ENCODE results near the gene DNAJA3. TPM values are rescaled to one million over a fixed set of nuclear protein-coding genes. Genes with fewer than 3 reads are reported as not detected.

DNAJA3 gene
- total and polyA plus RNA-seq, 9 of the 15 experiments (the other 6 are each of a cell fraction or from before 2014, with no cell fraction given) = 8.1 to 105 (median 79.0) TPM

DNA sequence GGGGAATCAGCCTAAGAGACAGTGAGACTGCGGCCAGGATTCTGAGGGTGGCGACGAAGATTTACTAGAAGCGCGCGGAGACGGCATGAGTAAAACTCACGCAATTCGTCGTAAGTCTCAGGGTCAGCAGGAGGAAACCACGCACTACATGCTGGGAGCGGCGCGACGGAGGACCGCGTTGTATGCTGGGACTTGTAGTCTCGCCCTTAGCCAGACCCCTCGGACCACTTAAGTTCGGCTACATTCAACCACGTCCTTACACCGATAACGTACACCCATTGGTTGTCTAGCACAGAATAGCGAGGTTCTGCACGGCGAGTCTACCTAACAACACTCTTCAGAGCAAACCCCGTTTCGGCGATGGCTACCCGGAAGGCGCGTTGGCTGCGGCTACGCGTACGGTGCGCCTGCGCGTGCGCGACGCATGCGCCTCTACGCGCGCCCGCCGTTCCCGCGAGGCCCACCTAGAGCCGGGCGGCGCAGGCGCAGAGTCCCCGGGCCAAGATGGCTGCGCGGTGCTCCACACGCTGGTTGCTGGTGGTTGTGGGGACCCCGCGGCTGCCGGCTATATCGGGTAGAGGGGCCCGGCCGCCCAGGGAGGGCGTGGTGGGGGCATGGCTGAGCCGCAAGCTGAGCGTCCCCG is at the start of gene DNAJA3 (continued):
- TF ChIP-seq MAFG (tag; conservative IDR thresholded peaks at IDR 0.05) (no peak), CEBPG (CRISPR knock-in tag; IDR thresholded peaks at IDR 0.05) (peak; percentile 99), CEBPG (tag; conservative IDR thresholded peaks at IDR 0.05 in 1 of 2, IDR thresholded peaks at IDR 0.05 in 1 of 2) (peak; percentile 75 to 89), POLR2H (tag; IDR thresholded peaks at IDR 0.05; ENCODE audit: low read depth) (peak; percentile 96), NFE2L1 (tag; IDR thresholded peaks at IDR 0.05; ENCODE audit: borderline replicate concordance, low read depth) (no peak), ZNF212 (CRISPR knock-in tag; IDR thresholded peaks at IDR 0.05) (no peak), SLC30A9 (CRISPR knock-in tag; IDR thresholded peaks at IDR 0.05) (no peak), MTA3 (IDR thresholded peaks at IDR 0.05; ENCODE audit: borderline replicate concordance) (0 out of 2 replicates have a peak, but pooled peaks have one; percentile 22)
- TF ChIP-seq, protein P1, sequence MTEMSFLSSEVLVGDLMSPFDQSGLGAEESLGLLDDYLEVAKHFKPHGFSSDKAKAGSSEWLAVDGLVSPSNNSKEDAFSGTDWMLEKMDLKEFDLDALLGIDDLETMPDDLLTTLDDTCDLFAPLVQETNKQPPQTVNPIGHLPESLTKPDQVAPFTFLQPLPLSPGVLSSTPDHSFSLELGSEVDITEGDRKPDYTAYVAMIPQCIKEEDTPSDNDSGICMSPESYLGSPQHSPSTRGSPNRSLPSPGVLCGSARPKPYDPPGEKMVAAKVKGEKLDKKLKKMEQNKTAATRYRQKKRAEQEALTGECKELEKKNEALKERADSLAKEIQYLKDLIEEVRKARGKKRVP (CRISPR knock-in tag; IDR thresholded peaks at IDR 0.05) = peak; percentile 96
- TF ChIP-seq, protein P2, sequence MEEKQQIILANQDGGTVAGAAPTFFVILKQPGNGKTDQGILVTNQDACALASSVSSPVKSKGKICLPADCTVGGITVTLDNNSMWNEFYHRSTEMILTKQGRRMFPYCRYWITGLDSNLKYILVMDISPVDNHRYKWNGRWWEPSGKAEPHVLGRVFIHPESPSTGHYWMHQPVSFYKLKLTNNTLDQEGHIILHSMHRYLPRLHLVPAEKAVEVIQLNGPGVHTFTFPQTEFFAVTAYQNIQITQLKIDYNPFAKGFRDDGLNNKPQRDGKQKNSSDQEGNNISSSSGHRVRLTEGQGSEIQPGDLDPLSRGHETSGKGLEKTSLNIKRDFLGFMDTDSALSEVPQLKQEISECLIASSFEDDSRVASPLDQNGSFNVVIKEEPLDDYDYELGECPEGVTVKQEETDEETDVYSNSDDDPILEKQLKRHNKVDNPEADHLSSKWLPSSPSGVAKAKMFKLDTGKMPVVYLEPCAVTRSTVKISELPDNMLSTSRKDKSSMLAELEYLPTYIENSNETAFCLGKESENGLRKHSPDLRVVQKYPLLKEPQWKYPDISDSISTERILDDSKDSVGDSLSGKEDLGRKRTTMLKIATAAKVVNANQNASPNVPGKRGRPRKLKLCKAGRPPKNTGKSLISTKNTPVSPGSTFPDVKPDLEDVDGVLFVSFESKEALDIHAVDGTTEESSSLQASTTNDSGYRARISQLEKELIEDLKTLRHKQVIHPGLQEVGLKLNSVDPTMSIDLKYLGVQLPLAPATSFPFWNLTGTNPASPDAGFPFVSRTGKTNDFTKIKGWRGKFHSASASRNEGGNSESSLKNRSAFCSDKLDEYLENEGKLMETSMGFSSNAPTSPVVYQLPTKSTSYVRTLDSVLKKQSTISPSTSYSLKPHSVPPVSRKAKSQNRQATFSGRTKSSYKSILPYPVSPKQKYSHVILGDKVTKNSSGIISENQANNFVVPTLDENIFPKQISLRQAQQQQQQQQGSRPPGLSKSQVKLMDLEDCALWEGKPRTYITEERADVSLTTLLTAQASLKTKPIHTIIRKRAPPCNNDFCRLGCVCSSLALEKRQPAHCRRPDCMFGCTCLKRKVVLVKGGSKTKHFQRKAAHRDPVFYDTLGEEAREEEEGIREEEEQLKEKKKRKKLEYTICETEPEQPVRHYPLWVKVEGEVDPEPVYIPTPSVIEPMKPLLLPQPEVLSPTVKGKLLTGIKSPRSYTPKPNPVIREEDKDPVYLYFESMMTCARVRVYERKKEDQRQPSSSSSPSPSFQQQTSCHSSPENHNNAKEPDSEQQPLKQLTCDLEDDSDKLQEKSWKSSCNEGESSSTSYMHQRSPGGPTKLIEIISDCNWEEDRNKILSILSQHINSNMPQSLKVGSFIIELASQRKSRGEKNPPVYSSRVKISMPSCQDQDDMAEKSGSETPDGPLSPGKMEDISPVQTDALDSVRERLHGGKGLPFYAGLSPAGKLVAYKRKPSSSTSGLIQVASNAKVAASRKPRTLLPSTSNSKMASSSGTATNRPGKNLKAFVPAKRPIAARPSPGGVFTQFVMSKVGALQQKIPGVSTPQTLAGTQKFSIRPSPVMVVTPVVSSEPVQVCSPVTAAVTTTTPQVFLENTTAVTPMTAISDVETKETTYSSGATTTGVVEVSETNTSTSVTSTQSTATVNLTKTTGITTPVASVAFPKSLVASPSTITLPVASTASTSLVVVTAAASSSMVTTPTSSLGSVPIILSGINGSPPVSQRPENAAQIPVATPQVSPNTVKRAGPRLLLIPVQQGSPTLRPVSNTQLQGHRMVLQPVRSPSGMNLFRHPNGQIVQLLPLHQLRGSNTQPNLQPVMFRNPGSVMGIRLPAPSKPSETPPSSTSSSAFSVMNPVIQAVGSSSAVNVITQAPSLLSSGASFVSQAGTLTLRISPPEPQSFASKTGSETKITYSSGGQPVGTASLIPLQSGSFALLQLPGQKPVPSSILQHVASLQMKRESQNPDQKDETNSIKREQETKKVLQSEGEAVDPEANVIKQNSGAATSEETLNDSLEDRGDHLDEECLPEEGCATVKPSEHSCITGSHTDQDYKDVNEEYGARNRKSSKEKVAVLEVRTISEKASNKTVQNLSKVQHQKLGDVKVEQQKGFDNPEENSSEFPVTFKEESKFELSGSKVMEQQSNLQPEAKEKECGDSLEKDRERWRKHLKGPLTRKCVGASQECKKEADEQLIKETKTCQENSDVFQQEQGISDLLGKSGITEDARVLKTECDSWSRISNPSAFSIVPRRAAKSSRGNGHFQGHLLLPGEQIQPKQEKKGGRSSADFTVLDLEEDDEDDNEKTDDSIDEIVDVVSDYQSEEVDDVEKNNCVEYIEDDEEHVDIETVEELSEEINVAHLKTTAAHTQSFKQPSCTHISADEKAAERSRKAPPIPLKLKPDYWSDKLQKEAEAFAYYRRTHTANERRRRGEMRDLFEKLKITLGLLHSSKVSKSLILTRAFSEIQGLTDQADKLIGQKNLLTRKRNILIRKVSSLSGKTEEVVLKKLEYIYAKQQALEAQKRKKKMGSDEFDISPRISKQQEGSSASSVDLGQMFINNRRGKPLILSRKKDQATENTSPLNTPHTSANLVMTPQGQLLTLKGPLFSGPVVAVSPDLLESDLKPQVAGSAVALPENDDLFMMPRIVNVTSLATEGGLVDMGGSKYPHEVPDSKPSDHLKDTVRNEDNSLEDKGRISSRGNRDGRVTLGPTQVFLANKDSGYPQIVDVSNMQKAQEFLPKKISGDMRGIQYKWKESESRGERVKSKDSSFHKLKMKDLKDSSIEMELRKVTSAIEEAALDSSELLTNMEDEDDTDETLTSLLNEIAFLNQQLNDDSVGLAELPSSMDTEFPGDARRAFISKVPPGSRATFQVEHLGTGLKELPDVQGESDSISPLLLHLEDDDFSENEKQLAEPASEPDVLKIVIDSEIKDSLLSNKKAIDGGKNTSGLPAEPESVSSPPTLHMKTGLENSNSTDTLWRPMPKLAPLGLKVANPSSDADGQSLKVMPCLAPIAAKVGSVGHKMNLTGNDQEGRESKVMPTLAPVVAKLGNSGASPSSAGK (IDR thresholded peaks at IDR 0.05) = no peak; the same call in 1 of the 2 replicates
- TF ChIP-seq, protein P3, sequence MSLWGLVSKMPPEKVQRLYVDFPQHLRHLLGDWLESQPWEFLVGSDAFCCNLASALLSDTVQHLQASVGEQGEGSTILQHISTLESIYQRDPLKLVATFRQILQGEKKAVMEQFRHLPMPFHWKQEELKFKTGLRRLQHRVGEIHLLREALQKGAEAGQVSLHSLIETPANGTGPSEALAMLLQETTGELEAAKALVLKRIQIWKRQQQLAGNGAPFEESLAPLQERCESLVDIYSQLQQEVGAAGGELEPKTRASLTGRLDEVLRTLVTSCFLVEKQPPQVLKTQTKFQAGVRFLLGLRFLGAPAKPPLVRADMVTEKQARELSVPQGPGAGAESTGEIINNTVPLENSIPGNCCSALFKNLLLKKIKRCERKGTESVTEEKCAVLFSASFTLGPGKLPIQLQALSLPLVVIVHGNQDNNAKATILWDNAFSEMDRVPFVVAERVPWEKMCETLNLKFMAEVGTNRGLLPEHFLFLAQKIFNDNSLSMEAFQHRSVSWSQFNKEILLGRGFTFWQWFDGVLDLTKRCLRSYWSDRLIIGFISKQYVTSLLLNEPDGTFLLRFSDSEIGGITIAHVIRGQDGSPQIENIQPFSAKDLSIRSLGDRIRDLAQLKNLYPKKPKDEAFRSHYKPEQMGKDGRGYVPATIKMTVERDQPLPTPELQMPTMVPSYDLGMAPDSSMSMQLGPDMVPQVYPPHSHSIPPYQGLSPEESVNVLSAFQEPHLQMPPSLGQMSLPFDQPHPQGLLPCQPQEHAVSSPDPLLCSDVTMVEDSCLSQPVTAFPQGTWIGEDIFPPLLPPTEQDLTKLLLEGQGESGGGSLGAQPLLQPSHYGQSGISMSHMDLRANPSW (CRISPR knock-in tag; IDR thresholded peaks at IDR 0.05) = peak; percentile 39; the same call in 1 of the 2 replicates
